Mucosa of stomach (tissue), 1 donor: ENCODE measurements around the gene FNDC11.
"Not testable (repeated sequence)": the region's sequence is repeated elsewhere in the genome, so short reads cannot be mapped to it uniquely, and the experiment has no call there.

ENCODE experiments used
- H3K27me3 ChIP-seq: one replicate; pipeline ENCODE4 v1.7.0; 2013; ENCODE audit warnings: mild to moderate bottlenecking, low read length; ENCODE audit not compliant: control insufficient read depth, insufficient read depth
- H3K36me3 ChIP-seq: one replicate; pipeline ENCODE4 v1.7.0; 2013; ENCODE audit warnings: low read length; ENCODE audit not compliant: control insufficient read depth, insufficient read depth
- H3K4me1 ChIP-seq: one replicate; pipeline ENCODE4 v1.7.0; 2013; ENCODE audit warnings: mild to moderate bottlenecking, low read length; ENCODE audit not compliant: control insufficient read depth, insufficient read depth
- H3K4me3 ChIP-seq: one replicate; pipeline ENCODE4 v1.7.0; 2013; ENCODE audit warnings: low read length
- H3K9ac ChIP-seq: one replicate; pipeline ENCODE4 v1.7.0; 2013; ENCODE audit warnings: mild to moderate bottlenecking, low read length, moderate library complexity
- H3K9me3 ChIP-seq: one replicate; pipeline ENCODE4 v1.7.0; 2013; ENCODE audit warnings: mild to moderate bottlenecking, low read length, moderate library complexity; ENCODE audit not compliant: control insufficient read depth
- donor health status: Pancreatic carcinoma.

FNDC11 gene

GRCh38 chr20:63598479-63599395 lies 44.8 kb downstream of the FNDC11 start:
- Histone ChIP-seq H3K9me3 (no peaks in the 10 kb centered on the region), H3K4me3 (no peak overlapping the region), H3K4me1 (no peaks in the 10 kb centered on the region), H3K9ac (no peak overlapping the region), H3K27me3 (no peaks in the 10 kb centered on the region), H3K36me3 (peaks cover 9% of the 10 kb centered on the region)

- no peaks in the 10 kb centered on the region for H3K4me1 ChIP-seq
- peaks cover 9% of the 10 kb centered on the region for H3K36me3 ChIP-seq
- H3K27me3 ChIP-seq: no peaks in the 10 kb centered on the region
- no peak overlapping the region for H3K4me3 ChIP-seq
- H3K9ac ChIP-seq: no peak overlapping the region
- no peaks in the 10 kb centered on the region for H3K9me3 ChIP-seq
Measured at GRCh38 chr20:63599396-63600050, 45.6 kb downstream of the FNDC11 start.

- H3K36me3 ChIP-seq, H3K27me3 ChIP-seq, H3K9me3 ChIP-seq, H3K4me3 ChIP-seq, H3K9ac ChIP-seq, H3K4me1 ChIP-seq: not testable (repeated sequence)
Measured at GRCh38 chr20:63601679-63602078, 47.7 kb downstream of the FNDC11 start.

- Histone ChIP-seq H3K36me3 (peaks cover 9% of the 10 kb centered on the region), H3K4me1 (no peaks in the 10 kb centered on the region), H3K9me3 (no peaks in the 10 kb centered on the region), H3K27me3 (no peaks in the 10 kb centered on the region), H3K4me3 (no peak overlapping the region), H3K9ac (no peak overlapping the region)
Measured at GRCh38 chr20:63602321-63602720, 48.4 kb downstream of the FNDC11 start.
